Neuronal stem cell (in vitro differentiated cells): ENCODE measurements around the gene ADARB1.

Experiments
- DNase-seq: peaks from one replicate; pipeline ENCODE4 v3.0.0-alpha.2; 2013; ENCODE audit warnings: low spot score
- H2AFZ ChIP-seq: one replicate; pipeline ENCODE4 v1.6.1; 2013; ENCODE audit warnings: mild to moderate bottlenecking, low read length, inconsistent platforms
- H2AK5ac ChIP-seq: 2 replicates; pipeline ENCODE4 v1.6.1; 2013; ENCODE audit warnings: low read depth, mild to moderate bottlenecking, inconsistent platforms, low read length, moderate library complexity, mixed read lengths
- H2BK120ac ChIP-seq: 2 replicates; pipeline ENCODE4 v1.6.1; 2013; ENCODE audit warnings: low read depth, mild to moderate bottlenecking, inconsistent platforms, low read length, moderate library complexity, mixed read lengths
- H2BK12ac ChIP-seq: one replicate; pipeline ENCODE4 v1.6.1; 2013; ENCODE audit warnings: low read length, inconsistent platforms
- H2BK15ac ChIP-seq: 2 replicates; pipeline ENCODE4 v1.6.1; 2013; ENCODE audit warnings: mild to moderate bottlenecking, low read length, inconsistent platforms, mixed read lengths
- H2BK5ac ChIP-seq: one replicate; pipeline ENCODE4 v1.6.1; 2013; ENCODE audit warnings: inconsistent platforms, mild to moderate bottlenecking, low read length, moderate library complexity
- H3K14ac ChIP-seq: one replicate; pipeline ENCODE4 v1.6.1; 2013; ENCODE audit warnings: low read length, inconsistent platforms
- H3K18ac ChIP-seq: 2 replicates; pipeline ENCODE4 v1.6.1; 2013; ENCODE audit warnings: low read length, inconsistent platforms
- H3K23ac ChIP-seq: 2 replicates; pipeline ENCODE4 v1.6.1; 2013; ENCODE audit warnings: low read depth, mild to moderate bottlenecking, mixed read lengths, low read length, inconsistent platforms; ENCODE audit not compliant: poor library complexity
- H3K27ac ChIP-seq: replicated peaks from 3 replicates; pipeline ENCODE4 v1.5.1; 2013; ENCODE audit warnings: low read length, inconsistent platforms
- H3K27me3 ChIP-seq, 3 experiments: 2 replicates each; pipeline ENCODE4 v1.6.1; 2013; ENCODE audit warnings: low read length in 3 of 3, mild to moderate bottlenecking in 2 of 3, inconsistent platforms in 1 of 3, low read depth in 1 of 3, mixed read lengths in 1 of 3, moderate library complexity in 1 of 3; ENCODE audit not compliant: control insufficient read depth in 3 of 3, insufficient read depth in 3 of 3
- H3K36me3 ChIP-seq, 2 donors: replicated peaks in 1 of 2; 2 replicates each; pipeline ENCODE4 v1.6.1; 2013; ENCODE audit warnings: low read length in 2 of 2; ENCODE audit not compliant: control insufficient read depth in 2 of 2, insufficient read depth in 2 of 2
- H3K4ac ChIP-seq: 2 replicates; pipeline ENCODE4 v1.6.1; 2013; ENCODE audit warnings: inconsistent platforms, mild to moderate bottlenecking, low read length, moderate library complexity
- H3K4me1 ChIP-seq, 2 donors: 1 replicate in 1 of 2; 2 replicates in 1 of 2; pipeline ENCODE4 v1.6.1; 2013; ENCODE audit warnings: low read length in 2 of 2, low read depth in 1 of 2; ENCODE audit not compliant: control insufficient read depth in 2 of 2, insufficient read depth in 1 of 2
- H3K4me2 ChIP-seq: one replicate; pipeline ENCODE4 v1.6.1; 2013; ENCODE audit warnings: mild to moderate bottlenecking, low read length, inconsistent platforms; ENCODE audit not compliant: insufficient read depth, poor library complexity, severe bottlenecking
- H3K4me3 ChIP-seq, 2 donors: 2 replicates each; pipeline ENCODE4 v1.5.1; 2013; ENCODE audit warnings: low read length in 2 of 2, mild to moderate bottlenecking in 2 of 2, inconsistent platforms in 1 of 2, moderate library complexity in 1 of 2
- H3K79me1 ChIP-seq: one replicate; pipeline ENCODE4 v1.6.1; 2013; ENCODE audit warnings: low read depth, mild to moderate bottlenecking, inconsistent platforms, low read length, moderate library complexity
- H3K9ac ChIP-seq: one replicate; pipeline ENCODE4 v1.6.1; 2013; ENCODE audit warnings: mild to moderate bottlenecking, low read depth, low read length, inconsistent platforms; ENCODE audit not compliant: poor library complexity
- H3K9me3 ChIP-seq, 2 donors: replicated peaks in 1 of 2; 2 replicates each; pipeline versions ENCODE3 to v1.6.1; 2013; ENCODE audit warnings: low read length in 2 of 2, mild to moderate bottlenecking in 2 of 2, inconsistent platforms in 1 of 2, low read depth in 1 of 2, mixed read lengths in 1 of 2, moderate library complexity in 1 of 2; ENCODE audit not compliant: control insufficient read depth in 2 of 2, insufficient read depth in 1 of 2
- H4K8ac ChIP-seq: one replicate; pipeline ENCODE4 v1.6.1; 2013; ENCODE audit warnings: low read depth, mild to moderate bottlenecking, inconsistent platforms, low read length, moderate library complexity
- H4K91ac ChIP-seq: one replicate; pipeline ENCODE4 v1.6.1; 2013; ENCODE audit warnings: low read length, low read depth, mild to moderate bottlenecking, inconsistent platforms; ENCODE audit not compliant: poor library complexity
- WGBS, 2 donors: extraction: QIAGEN DNeasy Blood & Tissue Kit; methylation state at CpG; one replicate each; pipeline ENCODE4 v1.1.7; 2013; ENCODE audit warnings: missing lambda C conversion rate in 2 of 2, mixed read lengths in 1 of 2; ENCODE audit not compliant: insufficient read length in 2 of 2, insufficient replicate concordance in 1 of 2; ENCODE audit errors: extremely low coverage in 2 of 2; 5-methylcytosine and 5-hydroxymethylcytosine counted together

ADARB1 gene

DNA sequence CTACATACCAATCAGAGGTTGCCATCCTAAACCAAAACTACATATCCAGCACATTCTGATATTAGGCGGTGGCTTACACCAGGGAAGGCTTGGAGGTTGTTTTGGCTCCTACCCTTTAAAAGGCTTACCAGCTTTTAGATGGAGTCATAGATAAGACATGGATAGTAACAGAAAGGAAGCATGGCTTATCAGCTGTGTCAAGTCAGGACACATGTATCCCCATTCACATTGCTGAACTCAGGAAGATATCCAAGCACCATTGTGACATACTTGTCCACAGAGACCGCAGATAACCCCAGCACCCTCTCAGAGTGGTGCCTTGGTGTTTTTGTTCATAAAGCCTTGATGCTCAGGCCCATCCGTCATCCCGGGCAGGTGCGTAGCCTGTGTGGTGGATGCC is 39.7 kb downstream of the ADARB1 start:
- Histone ChIP-seq H3K4me1 (no peaks in the 10 kb centered on the region), H2AFZ (no peak overlapping the region), H3K9ac (no peak overlapping the region), H3K4me3 (no peak overlapping the region), H2BK15ac (no peak overlapping the region), H3K79me1 (no peaks in the 10 kb centered on the region), H2BK5ac (no peak overlapping the region), H2BK12ac (no peak overlapping the region), H3K23ac (no peak overlapping the region), H4K91ac (no peak overlapping the region), H4K8ac (no peak overlapping the region), H3K36me3 (no peaks in the 10 kb centered on the region), H3K4ac (no peak overlapping the region), H3K18ac (no peak overlapping the region), H3K27ac (no peak overlapping the region), H3K27me3 (no peaks in the 10 kb centered on the region), H3K9me3 (no peaks in the 10 kb centered on the region), H2AK5ac (no peak overlapping the region), H2BK120ac (no peak overlapping the region), H3K14ac (no peak overlapping the region), H3K4me2 (no peak overlapping the region)
- no CpG with 5 or more reads among the region's 5 CpGs for WGBS, 2 donors
- DNase-seq: no peak

GRCh38 chr21:45114475-45114874 is 40.1 kb downstream of the ADARB1 start:
- no peak overlapping the region for H2BK5ac ChIP-seq
- no peak overlapping the region for H2BK15ac ChIP-seq
- H3K9me3 ChIP-seq: no peaks in the 10 kb centered on the region
- no peak overlapping the region for H3K27ac ChIP-seq
- no peak overlapping the region for H3K9ac ChIP-seq
- H3K23ac ChIP-seq: no peak overlapping the region
- no peaks in the 10 kb centered on the region for H3K4me1 ChIP-seq
- no peak overlapping the region for H3K18ac ChIP-seq
- no CpG with 5 or more reads among the region's 5 CpGs for WGBS, 2 donors
- no peak overlapping the region for H2BK120ac ChIP-seq
- no peaks in the 10 kb centered on the region for H3K27me3 ChIP-seq
- no peaks in the 10 kb centered on the region for H3K79me1 ChIP-seq
- H2AK5ac ChIP-seq: no peak overlapping the region
- H3K4me3 ChIP-seq: no peak overlapping the region
- no peak overlapping the region for H2BK12ac ChIP-seq
- H4K8ac ChIP-seq: no peak overlapping the region
- no peaks in the 10 kb centered on the region for H3K36me3 ChIP-seq
- no peak overlapping the region for H3K4me2 ChIP-seq
- no peak overlapping the region for H3K4ac ChIP-seq
- H3K14ac ChIP-seq: no peak overlapping the region
- H4K91ac ChIP-seq: no peak overlapping the region
- DNase-seq: no peak
- H2AFZ ChIP-seq: no peak overlapping the region

DNA sequence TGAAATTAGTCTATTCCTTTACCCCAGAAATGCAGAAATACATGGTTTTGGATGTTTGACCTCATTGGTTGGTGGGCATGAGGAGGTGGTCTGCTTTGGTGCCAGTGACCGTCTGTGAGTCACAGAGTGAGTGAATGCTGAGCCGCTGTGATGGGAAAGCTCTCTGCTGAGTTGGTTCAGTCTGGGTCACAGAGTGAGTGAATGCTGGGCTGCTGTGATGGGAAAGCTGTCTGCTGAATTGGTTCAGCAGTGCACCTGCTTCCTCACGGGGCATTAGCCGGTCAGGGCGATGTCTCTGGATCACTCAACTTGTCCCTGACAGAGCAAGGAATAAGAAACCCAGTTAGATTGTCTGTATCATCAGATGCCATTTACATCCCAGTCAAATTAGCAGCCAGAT is 40.8 kb downstream of the ADARB1 start:
- no peak for DNase-seq
- no peak overlapping the region for H3K23ac ChIP-seq
- no CpG with 5 or more reads among the region's 5 CpGs for WGBS, 2 donors

GRCh38 chr21:45116066-45116465 is 41.7 kb downstream of the ADARB1 start:
- Histone ChIP-seq H3K4ac (no peak overlapping the region), H3K4me3 (no peak overlapping the region), H3K14ac (no peak overlapping the region), H3K9ac (no peak overlapping the region), H3K4me1 (peaks cover 0 to 2% of the 10 kb centered on the region in 2 donors), H2BK15ac (no peak overlapping the region), H3K18ac (no peak overlapping the region), H4K91ac (no peak overlapping the region), H4K8ac (no peak overlapping the region), H3K36me3 (no peaks in the 10 kb centered on the region), H2BK5ac (no peak overlapping the region), H3K23ac (no peak overlapping the region), H2BK12ac (no peak overlapping the region), H3K9me3 (no peaks in the 10 kb centered on the region), H3K27me3 (no peaks in the 10 kb centered on the region), H2BK120ac (no peak overlapping the region), H2AFZ (no peak overlapping the region), H3K27ac (no peak overlapping the region), H2AK5ac (no peak overlapping the region), H3K79me1 (no peaks in the 10 kb centered on the region), H3K4me2 (no peak overlapping the region)
- no CpG with 5 or more reads among the region's 6 CpGs for WGBS, 2 donors
- DNase-seq: no peak

More for the DNA sequence above, 40.8 kb downstream of the ADARB1 start:
- Histone ChIP-seq H2AFZ (no peak overlapping the region), H3K4ac (no peak overlapping the region), H2BK15ac (no peak overlapping the region), H3K27ac (no peak overlapping the region), H3K79me1 (no peaks in the 10 kb centered on the region), H4K91ac (no peak overlapping the region), H4K8ac (no peak overlapping the region), H2BK12ac (no peak overlapping the region), H3K4me2 (no peak overlapping the region), H3K14ac (no peak overlapping the region), H3K27me3 (no peaks in the 10 kb centered on the region), H3K4me3 (no peak overlapping the region), H2BK5ac (no peak overlapping the region), H3K18ac (no peak overlapping the region), H3K9me3 (no peaks in the 10 kb centered on the region), H3K4me1 (no peaks in the 10 kb centered on the region), H3K9ac (no peak overlapping the region), H2AK5ac (no peak overlapping the region), H3K36me3 (no peaks in the 10 kb centered on the region), H2BK120ac (no peak overlapping the region)
